Hematopoietic multipotent progenitor cell treated with erythropoietin and hydrocortisone succinate and interleukin-3 and kit ligand, for 4 days (in vitro differentiated cells): ENCODE data around the gene CRMP1.

Experiments
- DNase-seq: peaks from one replicate; pipeline ENCODE4 v3.0.0-alpha.2; 2015

CRMP1 gene

GRCh38 chr4:5919044-5919443, 26.2 kb upstream of the CRMP1 start:
- no peak for DNase-seq

GRCh38 chr4:5918331-5918985, 25.6 kb upstream of the CRMP1 start:
- DNase-seq: no peak

- DNase-seq: no peak
These were observed 24.8 kb upstream of the CRMP1 start for GRCh38 chr4:5917672-5918071.

GRCh38 chr4:5916229-5916628, 23.3 kb upstream of the CRMP1 start:
- DNase-seq: no peak

GRCh38 chr4:5913454-5913853, 20.6 kb upstream of the CRMP1 start:
- no peak for DNase-seq

- DNase-seq: peak; percentile 26
These were observed 19.7 kb upstream of the CRMP1 start for GRCh38 chr4:5912614-5913019.

- no peak for DNase-seq
These were observed 16.1 kb upstream of the CRMP1 start for GRCh38 chr4:5908876-5909427.

- no peak for DNase-seq
These were observed 13.3 kb upstream of the CRMP1 start for GRCh38 chr4:5906191-5906590.

GRCh38 chr4:5905714-5906113, 12.8 kb upstream of the CRMP1 start:
- no peak for DNase-seq

- no peak for DNase-seq
These were observed 8.0 kb upstream of the CRMP1 start for GRCh38 chr4:5900844-5901243.

- no peak for DNase-seq
These were observed 7.0 kb upstream of the CRMP1 start for GRCh38 chr4:5899881-5900280.

GRCh38 chr4:5899396-5899795, 6.5 kb upstream of the CRMP1 start:
- DNase-seq: no peak

GRCh38 chr4:5897674-5898073, 4.8 kb upstream of the CRMP1 start:
- DNase-seq: no peak

GRCh38 chr4:5895287-5895686, 2.4 kb upstream of the CRMP1 start:
- DNase-seq: peak; percentile 16

- DNase-seq: no peak
These were observed 1.4 kb upstream of the CRMP1 start for GRCh38 chr4:5894266-5894665.

- no peak for DNase-seq
These were observed 705 bp upstream of the CRMP1 start for GRCh38 chr4:5893591-5893990.

- no peak for DNase-seq
These were observed 423 bp downstream of the CRMP1 start for GRCh38 chr4:5892323-5893003.

- no peak for DNase-seq
These were observed 1.1 kb downstream of the CRMP1 start for GRCh38 chr4:5891563-5892322.

- peak; percentile 25 for DNase-seq
These were observed 2.7 kb downstream of the CRMP1 start for GRCh38 chr4:5890063-5890727.

GRCh38 chr4:5889002-5889696, 3.7 kb downstream of the CRMP1 start:
- DNase-seq: no peak

- DNase-seq: no peak
These were observed 4.5 kb downstream of the CRMP1 start for GRCh38 chr4:5888222-5889001.
